ENCODE data around the gene VKORC1.

VKORC1 gene

GRCh38 chr16:31129568-31130335 lies 35.2 kb upstream of the VKORC1 start:
- no peak for DNase-seq

- no peak for DNase-seq
Observed at GRCh38 chr16:31128711-31129567, 34.3 kb upstream of the VKORC1 start.

- DNase-seq = no peak
Observed at GRCh38 chr16:31127182-31127581, 32.6 kb upstream of the VKORC1 start.

GRCh38 chr16:31125844-31126243 lies 31.2 kb upstream of the VKORC1 start:
- DNase-seq = no peak

- DNase-seq = no peak
Observed at GRCh38 chr16:31120129-31120528, 25.5 kb upstream of the VKORC1 start.

GRCh38 chr16:31118223-31119155 lies 23.9 kb upstream of the VKORC1 start:
- no peak for DNase-seq

- DNase-seq = peak; percentile 96 to 97
Observed at GRCh38 chr16:31117384-31118222, 23.0 kb upstream of the VKORC1 start, which contains the start of gene KAT8. Gene KAT8 (plus strand): TSS chr16:31117664. CDS start chr16:31117682, 18 bp downstream.

- no peak for DNase-seq
Observed at GRCh38 chr16:31114468-31114867, 19.9 kb upstream of the VKORC1 start.

GRCh38 chr16:31113121-31114120 lies 18.8 kb upstream of the VKORC1 start:
- no peak for DNase-seq

- DNase-seq = no peak
Observed at GRCh38 chr16:31112711-31113110, 18.1 kb upstream of the VKORC1 start.

GRCh38 chr16:31111881-31112466 lies 17.4 kb upstream of the VKORC1 start:
- no peak for DNase-seq

GRCh38 chr16:31110106-31111034 lies 15.8 kb upstream of the VKORC1 start:
- no peak for DNase-seq

GRCh38 chr16:31109622-31110021 lies 15.0 kb upstream of the VKORC1 start:
- DNase-seq = no peak

- no peak for DNase-seq
Observed at GRCh38 chr16:31108794-31109558, 14.4 kb upstream of the VKORC1 start.

GRCh38 chr16:31108035-31108793 lies 13.6 kb upstream of the VKORC1 start, which contains the start of gene BCKDK:
Gene BCKDK (plus strand): TSS chr16:31108386. CDS start chr16:31109224, 838 bp downstream.
- peak; percentile 61 to 75 for DNase-seq

- no peak for DNase-seq
Observed at GRCh38 chr16:31107465-31107867, 12.9 kb upstream of the VKORC1 start.

All from stimulated activated CD4-positive, alpha-beta T cell treated with anti-CD3 and anti-CD28 coated beads, Interleukin-4, amount 100 ng/mL, for 4 hours (primary cell).